Spleen (tissue), 7 donors: ENCODE results near the gene CENPB.

Experiments used
- CTCF ChIP-seq, 11 experiments: fragments of 200-600 bp in 7 of 11; fragments of 450-650 bp in 4 of 11; sonication (generic) in 4 of 11; IDR thresholded peaks in 8 of 11; conservative IDR thresholded peaks in 3 of 11; 1 replicate in 7 of 11; 2 replicates in 4 of 11; pipeline versions ENCODE4 v1.4.0 to v1.8.0; 2016 to 2021; ENCODE audit warnings: antibody characterized with exemption in 11 of 11, inconsistent platforms in 4 of 11, mild to moderate bottlenecking in 1 of 11
- POLR2AphosphoS5 ChIP-seq, 3 donors: sonication (generic); formaldehyde crosslinking; IDR thresholded peaks; one replicate each; pipeline ENCODE4 v1.5.1; 2017; ENCODE audit warnings: antibody characterized with exemption in 3 of 3
- donor health status: DM: no; HTN: no; CAD: no; lungs with moderate emphysema.
- donor health status: DM: no; HTN: no; CAD: no.
- donor health status: DM: no; HTN: no; CAD: no.

- no peak for TF ChIP-seq CTCF (IDR thresholded peaks at IDR 0.05 in 8 of 11, conservative IDR thresholded peaks at IDR 0.05 in 3 of 11)
- TF ChIP-seq POLR2AphosphoS5 (IDR thresholded peaks at IDR 0.05): no peak
These were observed 39.1 kb downstream of the CENPB start for GRCh38 chr20:3747471-3747870.
